Measurements from ENCODE around the gene PPM1B.
"Not testable (repeated sequence)": the region's sequence is repeated elsewhere in the genome, so short reads cannot be mapped to it uniquely, and the experiment has no call there.

The PPM1B gene

DNA sequence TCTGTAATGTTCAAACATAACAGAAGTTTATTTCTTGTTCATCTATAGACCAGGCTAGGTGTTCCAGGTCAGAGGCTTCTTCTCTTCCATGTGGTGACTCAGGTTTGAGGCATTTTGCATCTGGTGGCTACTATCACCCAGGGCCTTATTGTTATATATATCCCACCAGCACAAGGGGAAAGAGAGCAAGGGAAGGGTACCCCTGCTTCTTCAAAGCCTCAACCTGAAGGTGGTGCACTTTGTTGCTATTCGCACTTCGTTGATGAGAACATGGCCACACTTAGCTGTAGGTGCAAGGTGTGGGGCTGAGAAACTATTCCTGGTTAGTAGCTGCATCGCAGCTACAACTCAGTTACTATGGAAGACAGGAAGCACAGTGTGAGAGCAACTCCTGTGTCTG is 79.2 kb downstream of the PPM1B start:
- DNase-seq (ENCODE audit: low read depth in 1 of 2, low spot score in 1 of 2), result no peak

DNA sequence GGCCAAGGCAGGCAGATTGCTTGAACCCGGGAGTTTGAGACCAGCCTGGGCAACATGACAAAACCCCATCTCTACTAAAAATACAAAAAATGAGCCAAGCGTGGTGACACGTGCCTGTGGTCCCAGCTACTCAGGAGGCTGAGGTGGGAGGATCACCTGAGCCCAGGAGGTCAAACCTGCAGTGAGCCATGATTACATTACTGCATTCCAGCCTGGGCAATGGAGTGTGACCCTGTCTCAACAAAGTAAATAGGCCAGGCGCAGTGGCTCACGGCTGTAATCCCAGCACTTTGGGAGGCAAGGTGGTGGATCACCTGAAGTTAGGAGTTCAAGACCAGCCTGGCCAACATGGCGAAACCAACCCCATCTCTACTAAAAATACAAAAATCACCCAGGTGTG is 80.6 kb downstream of the PPM1B start:
- not testable (repeated sequence) for DNase-seq (ENCODE audit: low read depth in 1 of 2, low spot score in 1 of 2)

DNA sequence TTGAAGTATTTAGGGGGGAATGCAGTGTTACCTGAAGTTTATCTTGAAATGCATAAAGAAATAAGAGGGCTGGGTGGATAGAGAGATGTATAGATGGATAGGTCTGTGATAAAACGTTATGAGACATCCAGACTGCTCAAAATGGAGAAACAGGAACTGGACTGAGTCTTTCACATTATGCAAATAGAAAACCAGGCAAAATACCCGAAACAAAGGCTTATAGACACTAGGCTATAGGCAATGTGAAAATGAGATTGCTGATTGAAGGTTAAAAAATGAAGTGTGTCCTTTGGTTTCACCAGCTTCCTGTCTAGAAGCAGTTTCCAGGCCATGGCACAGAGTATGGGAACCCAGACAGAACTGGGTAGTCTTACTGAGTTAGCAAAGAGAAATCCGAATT is 81.7 kb downstream of the PPM1B start:
- DNase-seq (ENCODE audit: low read depth in 1 of 2, low spot score in 1 of 2), result no peak

DNA sequence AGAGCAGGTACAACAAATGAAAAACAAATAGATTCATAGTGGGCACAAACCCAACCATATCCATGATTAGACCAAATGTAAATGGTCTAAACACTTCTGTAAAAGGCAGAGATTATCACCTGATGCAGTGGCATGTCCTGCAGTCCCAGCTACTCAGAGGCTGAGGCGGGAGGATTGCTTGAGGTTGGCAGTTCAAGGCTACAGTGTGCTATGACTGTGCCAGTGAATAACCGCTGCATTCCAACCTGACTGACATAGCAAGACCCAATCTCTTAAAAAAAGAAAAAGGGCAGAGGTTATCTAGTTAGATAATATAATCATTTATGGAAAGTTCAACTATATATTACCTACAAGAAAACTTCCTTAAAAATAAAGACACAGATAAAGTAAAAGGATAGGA is 85.3 kb downstream of the PPM1B start:
- no peak for DNase-seq (ENCODE audit: low read depth in 1 of 2, low spot score in 1 of 2)

DNA sequence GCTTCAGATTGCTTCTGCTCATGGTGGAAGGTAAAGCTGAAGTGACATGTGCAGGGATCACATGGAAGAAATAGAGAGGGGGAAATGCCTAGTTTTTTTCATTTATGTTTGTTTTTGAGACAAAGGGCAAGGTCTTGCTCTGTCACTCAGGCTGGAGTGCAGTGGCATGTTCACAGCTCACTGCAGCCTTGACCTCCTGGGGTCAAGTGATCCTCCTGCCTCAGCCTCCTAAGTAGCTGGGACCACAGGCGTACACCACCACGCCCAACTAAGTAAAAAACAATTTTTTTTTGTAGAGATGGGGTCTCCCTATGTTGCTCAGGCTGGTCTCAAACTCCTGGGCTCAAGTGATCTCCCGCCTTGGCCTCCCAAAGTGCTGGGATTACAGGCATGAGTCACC is 87.0 kb downstream of the PPM1B start:
- DNase-seq (ENCODE audit: low read depth in 1 of 2, low spot score in 1 of 2), result not testable (repeated sequence)

DNA sequence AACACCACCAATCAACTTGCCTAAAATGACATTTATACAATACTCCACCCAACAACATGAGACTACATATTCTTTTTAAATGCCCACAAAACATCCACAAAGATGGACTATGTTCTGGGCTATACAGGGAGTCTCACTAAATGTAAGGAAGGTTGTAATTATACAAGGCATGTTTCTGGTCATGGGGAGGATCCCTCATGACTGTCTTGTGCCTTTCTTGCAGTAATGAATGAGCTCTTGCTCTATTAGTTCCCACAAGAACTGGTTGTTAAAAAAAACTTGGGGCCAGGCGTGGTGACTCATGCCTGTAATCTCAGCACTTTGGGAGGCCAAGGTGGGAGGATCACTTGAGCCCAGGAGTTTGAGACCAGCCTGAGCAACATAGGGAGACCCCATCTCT is 89.1 kb downstream of the PPM1B start:
- not testable (repeated sequence) for DNase-seq (ENCODE audit: low read depth in 1 of 2, low spot score in 1 of 2)

DNA sequence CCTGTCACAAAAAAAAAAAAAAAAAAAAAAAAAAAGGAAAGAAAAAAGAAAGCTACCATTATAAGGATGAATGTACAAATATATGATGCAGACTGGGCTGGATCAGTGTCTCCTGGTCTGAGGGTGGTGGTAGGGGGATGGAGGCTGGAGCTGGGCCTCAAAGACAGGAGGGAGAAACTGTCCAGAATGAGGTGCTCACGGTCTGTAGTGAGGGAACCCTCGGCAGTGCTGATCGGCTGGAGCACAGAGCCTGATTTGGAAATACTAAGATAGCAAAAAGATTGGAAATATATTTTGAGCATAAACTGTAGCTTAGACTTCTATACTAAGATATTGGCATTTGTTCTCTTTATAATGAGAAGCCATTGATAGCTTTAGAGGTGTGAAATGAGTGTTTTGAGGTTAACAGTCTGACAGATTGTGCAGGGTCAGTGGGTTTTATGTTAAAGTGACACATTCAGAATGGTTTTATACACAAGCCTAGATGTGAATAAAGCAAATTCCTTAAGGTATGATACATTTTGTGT is 98.7 kb downstream of the PPM1B start:
- DNase-seq (ENCODE audit: low read depth in 1 of 2, low spot score in 1 of 2), result no peak

DNA sequence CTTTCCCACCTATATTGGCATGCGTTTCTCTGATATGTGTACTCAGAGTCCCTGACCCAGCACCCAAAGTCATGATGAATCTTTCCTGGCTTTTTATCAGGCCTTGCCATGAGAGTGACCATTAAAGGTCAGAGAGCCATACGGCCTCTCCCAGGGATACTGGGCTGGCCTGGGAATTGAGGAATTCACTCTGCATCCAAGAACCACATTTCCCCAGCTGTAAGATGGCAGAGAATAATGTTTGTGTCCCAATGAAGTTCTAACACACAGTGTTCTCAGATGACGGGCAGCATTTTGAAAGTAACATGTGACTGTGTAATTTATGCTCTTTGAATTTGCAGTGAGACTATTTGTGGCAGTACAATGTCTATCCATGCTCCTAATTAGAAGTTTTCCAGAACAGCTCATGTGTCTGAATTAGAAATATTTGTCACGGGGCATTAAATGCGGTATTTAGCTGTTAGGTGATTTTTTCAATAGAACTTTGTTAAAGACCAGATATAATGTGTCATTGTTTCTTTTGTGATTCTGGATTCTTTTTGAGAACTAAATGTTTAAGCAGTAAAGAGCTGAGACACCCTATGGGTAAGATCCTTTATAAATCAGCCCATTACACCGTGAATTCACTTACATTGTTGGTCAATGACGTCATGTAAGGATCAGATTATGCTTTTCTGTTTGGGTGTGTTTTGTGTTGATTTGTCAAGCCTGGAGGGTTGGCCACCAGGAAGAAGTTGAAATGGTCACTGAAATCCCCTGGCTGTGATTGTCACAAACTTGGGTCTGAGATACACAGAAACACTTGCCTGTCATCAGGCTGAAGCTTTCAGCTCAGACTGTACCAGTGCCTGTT is 99.3 kb downstream of the PPM1B start:
- no peak for DNase-seq (ENCODE audit: low read depth in 1 of 2, low spot score in 1 of 2)

DNA sequence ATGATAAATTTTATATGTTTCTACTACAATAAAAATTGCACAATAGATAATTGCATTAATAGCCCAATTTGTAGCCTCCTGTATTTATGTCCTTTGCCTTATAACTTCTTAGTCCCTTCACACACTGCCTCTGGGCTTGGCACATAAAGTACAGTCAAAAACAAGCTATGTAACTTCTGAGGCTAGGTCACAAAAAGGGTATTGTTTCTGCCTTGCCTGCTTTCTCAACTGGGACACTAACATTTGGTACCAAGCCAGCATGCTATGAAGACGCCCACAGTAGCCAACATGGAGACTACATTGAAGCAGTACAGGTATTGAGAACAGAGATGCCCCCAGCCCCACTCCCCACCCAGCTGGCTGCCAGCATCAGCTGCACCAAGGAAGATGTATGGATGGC is 101.2 kb downstream of the PPM1B start:
- no peak for DNase-seq (ENCODE audit: low read depth in 1 of 2, low spot score in 1 of 2)

DNA sequence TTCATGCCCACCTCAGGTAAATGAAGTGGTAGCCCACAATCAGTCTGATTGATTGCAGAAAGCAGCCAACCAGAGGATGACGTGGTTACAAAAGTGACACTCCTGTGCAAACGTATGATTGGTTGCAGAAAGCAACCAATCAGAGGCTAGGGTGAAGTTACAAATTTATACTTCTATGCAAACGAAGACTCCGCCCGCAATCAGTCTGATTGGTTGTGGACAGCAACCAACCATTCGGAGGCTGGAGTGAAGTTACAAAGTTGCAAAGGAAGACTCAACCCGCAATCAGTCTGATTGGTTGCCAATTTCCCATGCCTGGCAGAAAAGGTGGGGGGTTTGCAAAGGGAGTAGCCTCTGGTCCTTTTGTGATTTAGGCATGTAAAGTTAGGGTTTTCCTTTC is 102.6 kb downstream of the PPM1B start:
- no peak for DNase-seq (ENCODE audit: low read depth in 1 of 2, low spot score in 1 of 2)

DNA sequence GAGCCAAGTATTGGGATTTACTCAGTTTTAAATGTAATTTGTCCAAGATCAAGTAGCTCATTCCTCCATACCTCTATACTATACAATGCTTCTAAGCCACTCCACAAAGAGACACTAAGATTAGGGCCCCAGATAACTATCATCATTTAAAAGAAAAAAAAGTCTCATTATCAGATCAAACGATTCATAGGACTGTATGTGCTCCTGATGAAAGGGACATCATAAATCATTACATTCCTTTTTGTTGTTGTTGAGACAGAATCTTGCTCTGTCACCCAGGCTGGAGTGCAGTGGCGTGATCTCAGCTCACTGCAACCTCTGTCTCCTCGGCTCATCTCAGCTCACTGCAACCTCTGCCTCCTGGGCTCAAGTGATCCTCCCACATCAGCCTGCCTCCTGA is 104.4 kb downstream of the PPM1B start:
- DNase-seq (ENCODE audit: low read depth in 1 of 2, low spot score in 1 of 2), result no peak

DNA sequence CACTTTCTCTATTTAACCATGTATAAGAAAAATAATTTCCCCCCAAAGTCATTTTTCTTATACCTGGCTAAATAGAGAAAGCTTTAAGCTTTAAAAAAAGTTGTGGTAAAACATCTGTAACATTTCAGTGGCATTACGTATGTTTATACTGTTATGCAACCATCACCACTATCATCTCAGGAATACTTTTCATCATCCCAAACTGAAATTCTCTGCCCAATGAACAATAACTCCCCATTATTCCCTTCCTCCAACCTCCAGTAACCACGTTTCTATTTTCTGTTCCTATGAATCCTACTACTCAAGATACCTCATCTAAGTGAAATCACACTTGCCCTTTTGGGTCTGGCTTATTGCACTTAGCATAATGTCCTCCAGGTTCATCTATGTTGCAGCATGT is 104.9 kb downstream of the PPM1B start:
- DNase-seq (ENCODE audit: low read depth in 1 of 2, low spot score in 1 of 2), result no peak

DNA sequence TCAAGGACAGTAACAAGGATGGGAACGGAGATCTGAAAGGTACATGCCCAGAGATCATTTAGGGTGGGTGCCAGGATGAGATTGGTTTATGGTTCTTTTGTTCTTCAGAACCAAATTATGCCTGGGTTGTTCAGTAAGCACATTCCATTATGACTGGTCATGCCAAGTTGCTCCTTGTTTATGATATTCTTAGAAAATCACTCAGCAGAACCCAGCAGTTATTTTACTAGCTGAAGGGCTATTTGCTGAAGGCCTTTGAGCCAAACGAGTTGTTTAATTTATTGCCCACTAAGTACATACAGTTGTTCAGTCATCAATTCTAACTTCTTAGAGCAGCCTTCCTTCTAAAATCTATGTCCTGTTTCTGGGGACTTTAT is 107.2 kb downstream of the PPM1B start:
- DNase-seq (ENCODE audit: low read depth in 1 of 2, low spot score in 1 of 2), result no peak

DNA sequence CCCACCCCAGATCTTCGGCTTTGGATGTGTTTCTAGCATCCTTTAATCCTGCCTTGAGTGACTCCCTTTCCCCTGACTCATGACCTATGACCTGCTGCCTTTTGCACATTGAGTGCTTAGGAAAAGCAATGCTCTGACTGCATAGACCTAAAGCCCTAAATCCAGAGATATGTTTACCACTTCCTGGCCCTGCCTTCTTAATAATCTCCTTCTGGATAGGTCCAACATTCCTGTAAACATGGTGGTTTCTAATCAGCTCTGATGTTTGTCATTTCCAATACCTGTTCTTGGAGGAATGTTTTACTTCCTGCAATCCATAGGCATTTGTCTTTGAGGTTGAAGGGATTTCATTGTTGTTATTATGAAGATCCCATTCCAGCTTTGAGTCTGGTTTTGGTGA is 108.9 kb downstream of the PPM1B start:
- no peak for DNase-seq (ENCODE audit: low read depth in 1 of 2, low spot score in 1 of 2)

DNA sequence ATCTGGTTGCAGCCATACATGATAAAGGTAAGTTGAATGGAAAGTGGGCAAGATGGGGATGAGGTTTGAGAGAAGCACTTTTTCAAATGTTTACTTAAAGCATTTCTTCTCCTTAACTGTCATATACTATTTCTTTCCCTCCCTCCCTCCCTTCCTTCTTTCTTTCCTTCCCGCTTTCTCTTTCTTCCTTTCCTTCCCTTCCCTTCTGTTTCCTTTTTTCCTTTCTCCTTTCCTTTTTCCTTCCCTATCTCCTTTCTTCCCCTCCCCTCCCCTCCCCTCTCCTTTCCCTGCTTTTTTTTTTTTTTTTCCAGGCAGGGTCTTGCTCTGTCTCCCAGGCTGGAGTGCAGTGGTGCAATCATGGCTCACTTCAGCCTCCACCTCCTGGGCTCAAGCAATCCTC is 112.2 kb downstream of the PPM1B start:
- no peak for DNase-seq (ENCODE audit: low read depth in 1 of 2, low spot score in 1 of 2)

Measured in activated T-helper 1 cell treated with anti-CD3 and anti-CD28 coated beads, Interleukin-2, amount 50 U/mL, for 16 hours (primary cell).